Kidney (tissue), 14 donors: ENCODE measurements around the gene SPIRE1. TPM values are rescaled to one million over a fixed set of nuclear protein-coding genes. Genes with fewer than 3 reads are reported as not detected.

Experiments used
- DNase-seq, 5 donors: peaks; one replicate each; pipeline ENCODE4 v3.0.0-alpha.2; 2013 to 2020
- FAIRE-seq: peaks from 2 replicates; lab custom pipeline; 2012; peaks lifted over from hg19 to GRCh38; lab: Jason Lieb, UNC
- H3K27ac ChIP-seq, 2 donors: one replicate each; pipeline ENCODE4 v1.7.0; 2013; ENCODE audit warnings: low read depth in 2 of 2, low read length in 2 of 2, inconsistent platforms in 1 of 2
- H3K27me3 ChIP-seq: one replicate; pipeline ENCODE4 v1.7.1; 2013; ENCODE audit warnings: low read length, inconsistent platforms; ENCODE audit not compliant: control insufficient read depth, insufficient read depth
- H3K36me3 ChIP-seq, 3 donors: one replicate each; pipeline versions ENCODE4 v1.7.0 to v1.7.1; 2013; ENCODE audit warnings: low read length in 3 of 3, control low read depth in 1 of 3, inconsistent platforms in 1 of 3; ENCODE audit not compliant: insufficient read depth in 3 of 3, control insufficient read depth in 2 of 3
- H3K4me1 ChIP-seq, 3 donors: one replicate each; pipeline versions ENCODE4 v1.7.0 to v1.7.1; 2013; ENCODE audit warnings: low read length in 3 of 3, inconsistent platforms in 1 of 3, low read depth in 1 of 3; ENCODE audit not compliant: control insufficient read depth in 2 of 3, insufficient read depth in 2 of 3
- H3K4me3 ChIP-seq, 3 donors: one replicate each; pipeline versions ENCODE4 v1.7.0 to v1.8.1; 2013; ENCODE audit warnings: low read length in 3 of 3, control low read depth in 1 of 3, inconsistent platforms in 1 of 3
- H3K9ac ChIP-seq, 3 donors: one replicate each; pipeline versions ENCODE4 v1.7.0 to v1.7.1; 2013; ENCODE audit warnings: low read length in 3 of 3, control low read depth in 1 of 3, inconsistent platforms in 1 of 3
- H3K9me3 ChIP-seq, 3 donors: one replicate each; pipeline versions ENCODE4 v1.7.0 to v1.7.1; 2013; ENCODE audit warnings: low read length in 3 of 3, control low read depth in 1 of 3, inconsistent platforms in 1 of 3; ENCODE audit not compliant: control insufficient read depth in 2 of 3, insufficient read depth in 1 of 3
- CTCF ChIP-seq: IDR thresholded peaks from 3 replicates; pipeline ENCODE4 v1.5.1; 2012; ENCODE audit warnings: mild to moderate bottlenecking, moderate library complexity, borderline replicate concordance; ENCODE audit not compliant: insufficient read depth; ENCODE audit errors: extremely low read depth
- intact Hi-C: fragments of 100-400 bp; cut with DNase I; formaldehyde crosslinking; loops from one replicate; pipeline ENCODE4 v1.11.1; 2022
- polyA plus RNA-seq: library from polyadenylated mRNA; stranded (reverse); fragments of 350-450 nt; fragmentation: Illumina TruSeq; extraction: RNeasy Lipid Tissue Mini Kit (QIAGEN cat#74804); gene quantifications from one replicate; pipeline ENCODE4 v1.2.3, GENCODE V29; 2014; ENCODE audit warnings: low read depth, low replicate concordance; ENCODE audit not compliant: insufficient read depth
- total RNA-seq: library from RNA; stranded (reverse); fragmentation: NEBNext Ultra II Directional; extraction: Animal tissue kit (Norgen Biotek cat#: 25700); gene quantifications from one replicate; pipeline ENCODE4 v1.2.1, GENCODE V29; 2021
- donor health status: control.
- donor health status: control.
- donor health status: control.
- donor health status: control.
- donor health status: control.
- donor health status: DM: yes; HTN: yes; CAD: no.
- donor health status: Normal renal cell carcinoma (clear cell type).

Gene SPIRE1
- total and polyA plus RNA-seq, 2 donors from 2014 or later: 12.3 to 35.1 TPM

- FAIRE-seq (no peak), DNase-seq (no peak)
- H3K4me1 ChIP-seq: no peaks in the 10 kb centered on the region
- H3K36me3 ChIP-seq: peaks cover 4 to 13% (median 8%) of the 10 kb centered on the region in 3 donors
- H3K27me3 ChIP-seq: no peaks in the 10 kb centered on the region
- no peak overlapping the region for H3K9ac ChIP-seq
- no peaks in the 10 kb centered on the region for H3K9me3 ChIP-seq
- no peak overlapping the region for H3K4me3 ChIP-seq
- no peak overlapping the region for H3K27ac ChIP-seq
- no peak for TF ChIP-seq CTCF
- intact Hi-C loops: no loop called here
Observed at GRCh38 chr18:12474876-12475275, 183.0 kb downstream of the SPIRE1 start.

GRCh38 chr18:12474146-12474545, 183.8 kb downstream of the SPIRE1 start:
- H3K36me3 ChIP-seq: peaks cover 4 to 13% (median 5%) of the 10 kb centered on the region in 3 donors
- no peak for TF ChIP-seq CTCF
- no peaks in the 10 kb centered on the region for H3K27me3 ChIP-seq
- no peaks in the 10 kb centered on the region for H3K9me3 ChIP-seq
- no peak overlapping the region for H3K9ac ChIP-seq
- no peaks in the 10 kb centered on the region for H3K4me1 ChIP-seq
- no peak for DNase-seq
- no peak overlapping the region for H3K27ac ChIP-seq
- no peak for FAIRE-seq
- no peak overlapping the region for H3K4me3 ChIP-seq
- intact Hi-C loops: no loop called here

- no peak overlapping the region for H3K4me3 ChIP-seq
- no peaks in the 10 kb centered on the region for H3K27me3 ChIP-seq
- H3K36me3 ChIP-seq: no peaks in the 10 kb centered on the region
- DNase-seq (peak in 1 of 5 donors; percentile 4), FAIRE-seq (no peak)
- H3K9ac ChIP-seq: no peak overlapping the region
- TF ChIP-seq CTCF: no peak
- no peak overlapping the region for H3K27ac ChIP-seq
- no peaks in the 10 kb centered on the region for H3K9me3 ChIP-seq
- intact Hi-C loops: no loop called here
- no peaks in the 10 kb centered on the region for H3K4me1 ChIP-seq
Observed at GRCh38 chr18:12470382-12471075, 187.4 kb downstream of the SPIRE1 start.

GRCh38 chr18:12468445-12468844, 189.5 kb downstream of the SPIRE1 start:
- TF ChIP-seq CTCF: no peak
- H3K36me3 ChIP-seq: no peaks in the 10 kb centered on the region

More at GRCh38 chr18:12468445-12468844, 189.5 kb downstream of the SPIRE1 start:
- no peak for DNase-seq
- intact Hi-C loops: no loop called here
- Histone ChIP-seq H3K4me3 (no peak overlapping the region), H3K9me3 (no peaks in the 10 kb centered on the region), H3K27me3 (no peaks in the 10 kb centered on the region), H3K4me1 (no peaks in the 10 kb centered on the region), H3K9ac (no peak overlapping the region), H3K27ac (no peak overlapping the region)
- FAIRE-seq: no peak
